Left kidney (tissue), 1 donor: Measurements from ENCODE around the gene CNNM2. TPM values are rescaled to one million over a fixed set of nuclear protein-coding genes. Genes with fewer than 3 reads are reported as not detected.

Experiments
- polyA plus RNA-seq: library from polyadenylated mRNA; unstranded; fragments of 120-200 nt; gene quantifications from one replicate; pipeline ENCODE4 v1.2.1, GENCODE V29; 2013; ENCODE audit not compliant: insufficient read length

CNNM2 gene
- polyA plus RNA-seq, 1 donor, result 10.1 TPM

Other genes with a start within 250 kb of the CNNM2 start
- 31.5 TPM for gene ARL3, start 203.9 kb upstream of the CNNM2 start, polyA plus RNA-seq
- gene SFXN2, start 203.7 kb upstream of the CNNM2 start, polyA plus RNA-seq, result 68.1 TPM
- 41.7 TPM for gene WBP1L, start 174.3 kb upstream of the CNNM2 start, polyA plus RNA-seq
- gene CYP17A1, start 80.9 kb upstream of the CNNM2 start, polyA plus RNA-seq, result 0.42 TPM
- gene BORCS7, start 64.0 kb upstream of the CNNM2 start, polyA plus RNA-seq, result 67.5 TPM
- 21.8 TPM for gene AS3MT, start 48.8 kb upstream of the CNNM2 start, polyA plus RNA-seq